Measurements from ENCODE around the gene GRIP2. TPM values are rescaled to one million over a fixed set of nuclear protein-coding genes. Genes with fewer than 3 reads are reported as not detected.

Gene GRIP2
- total RNA-seq, 1 experiment from 2014 or later, result not detected

- H3K9me2 ChIP-seq (replicated peaks; ENCODE audit: insufficient read depth, low read length), result no peaks in the 10 kb centered on the region
- H3K4me2 ChIP-seq (ENCODE audit: low read depth, low read length, poor library complexity, severe bottlenecking), result no peak overlapping the region
- no peak overlapping the region for H3K4me3 ChIP-seq (ENCODE audit: low read length)
- H4K20me1 ChIP-seq (ENCODE audit: insufficient read depth, low read depth, low read length), result peaks cover 8% of the 10 kb centered on the region; the same call in 1 of the 2 replicates
- no peaks in the 10 kb centered on the region for H3K4me1 ChIP-seq (ENCODE audit: low read length)
- no peak overlapping the region for H3K9ac ChIP-seq (ENCODE audit: low read length)
- no peaks in the 10 kb centered on the region for H3K9me3 ChIP-seq (ENCODE audit: low read length)
- peaks cover 6% of the 10 kb centered on the region; the same call in 1 of the 2 replicates for H3K36me3 ChIP-seq (ENCODE audit: insufficient read depth, low read length)
- H3K27me3 ChIP-seq (ENCODE audit: low read length), result no peaks in the 10 kb centered on the region
- H3K27ac ChIP-seq (ENCODE audit: low read length), result no peak overlapping the region
- DNase-seq, result no peak
- H2AFZ ChIP-seq (ENCODE audit: low read length), result no peak overlapping the region
- no peaks in the 10 kb centered on the region for H3K79me2 ChIP-seq (ENCODE audit: low read length)
These were observed 49.9 kb downstream of the GRIP2 start for GRCh38 chr3:14490255-14490654.

GRCh38 chr3:14489641-14490040, 50.5 kb downstream of the GRIP2 start:
- no peaks in the 10 kb centered on the region for H3K79me2 ChIP-seq (ENCODE audit: low read length)

GRCh38 chr3:14488286-14489041, 51.7 kb downstream of the GRIP2 start:
- Histone ChIP-seq H2AFZ (ENCODE audit: low read length) (no peak overlapping the region), H3K27me3 (ENCODE audit: low read length) (no peaks in the 10 kb centered on the region), H3K4me3 (ENCODE audit: low read length) (no peak overlapping the region), H3K9me2 (replicated peaks; ENCODE audit: insufficient read depth, low read length) (no peaks in the 10 kb centered on the region), H3K9ac (ENCODE audit: low read length) (no peak overlapping the region), H3K27ac (ENCODE audit: low read length) (no peak overlapping the region), H4K20me1 (ENCODE audit: insufficient read depth, low read depth, low read length) (peaks cover 8% of the 10 kb centered on the region; the same call in 1 of the 2 replicates), H3K4me2 (ENCODE audit: low read depth, low read length, poor library complexity, severe bottlenecking) (no peak overlapping the region), H3K79me2 (ENCODE audit: low read length) (no peaks in the 10 kb centered on the region), H3K9me3 (ENCODE audit: low read length) (no peaks in the 10 kb centered on the region), H3K36me3 (ENCODE audit: insufficient read depth, low read length) (peaks cover 6% of the 10 kb centered on the region; the same call in 1 of the 2 replicates), H3K4me1 (ENCODE audit: low read length) (no peaks in the 10 kb centered on the region)
- no peak for DNase-seq

More at GRCh38 chr3:14489641-14490040, 50.5 kb downstream of the GRIP2 start:
- H3K4me3 ChIP-seq (ENCODE audit: low read length), result no peak overlapping the region
- H3K9ac ChIP-seq (ENCODE audit: low read length), result no peak overlapping the region
- peaks cover 8% of the 10 kb centered on the region; the same call in 1 of the 2 replicates for H4K20me1 ChIP-seq (ENCODE audit: insufficient read depth, low read depth, low read length)
- no peak overlapping the region for H3K4me2 ChIP-seq (ENCODE audit: low read depth, low read length, poor library complexity, severe bottlenecking)
- no peaks in the 10 kb centered on the region for H3K4me1 ChIP-seq (ENCODE audit: low read length)
- DNase-seq, result no peak
- no peak overlapping the region for H3K27ac ChIP-seq (ENCODE audit: low read length)
- no peaks in the 10 kb centered on the region for H3K9me3 ChIP-seq (ENCODE audit: low read length)
- no peak overlapping the region for H2AFZ ChIP-seq (ENCODE audit: low read length)
- H3K27me3 ChIP-seq (ENCODE audit: low read length), result no peaks in the 10 kb centered on the region
- H3K9me2 ChIP-seq (replicated peaks; ENCODE audit: insufficient read depth, low read length), result no peaks in the 10 kb centered on the region
- H3K36me3 ChIP-seq (ENCODE audit: insufficient read depth, low read length), result peaks cover 6% of the 10 kb centered on the region; the same call in 1 of the 2 replicates

- Histone ChIP-seq H3K4me1 (ENCODE audit: low read length) (no peaks in the 10 kb centered on the region), H3K27me3 (ENCODE audit: low read length) (no peaks in the 10 kb centered on the region), H4K20me1 (ENCODE audit: insufficient read depth, low read depth, low read length) (peaks cover 3% of the 10 kb centered on the region; the same call in 1 of the 2 replicates), H3K27ac (ENCODE audit: low read length) (no peak overlapping the region), H3K9ac (ENCODE audit: low read length) (no peak overlapping the region), H2AFZ (ENCODE audit: low read length) (no peak overlapping the region), H3K4me3 (ENCODE audit: low read length) (no peak overlapping the region), H3K9me2 (replicated peaks; ENCODE audit: insufficient read depth, low read length) (no peaks in the 10 kb centered on the region), H3K9me3 (ENCODE audit: low read length) (no peaks in the 10 kb centered on the region), H3K36me3 (ENCODE audit: insufficient read depth, low read length) (peaks cover 6% of the 10 kb centered on the region; the same call in 1 of the 2 replicates), H3K4me2 (ENCODE audit: low read depth, low read length, poor library complexity, severe bottlenecking) (no peak overlapping the region), H3K79me2 (ENCODE audit: low read length) (no peaks in the 10 kb centered on the region)
- no peak for DNase-seq
These were observed 52.3 kb downstream of the GRIP2 start for GRCh38 chr3:14487821-14488220.

- Histone ChIP-seq H2AFZ (ENCODE audit: low read length) (no peak overlapping the region), H3K4me1 (ENCODE audit: low read length) (no peaks in the 10 kb centered on the region), H3K27ac (ENCODE audit: low read length) (no peak overlapping the region), H3K36me3 (ENCODE audit: insufficient read depth, low read length) (peaks cover 6% of the 10 kb centered on the region; the same call in 1 of the 2 replicates), H4K20me1 (ENCODE audit: insufficient read depth, low read depth, low read length) (peaks cover 2% of the 10 kb centered on the region; the same call in 1 of the 2 replicates), H3K9me2 (replicated peaks; ENCODE audit: insufficient read depth, low read length) (no peaks in the 10 kb centered on the region), H3K4me2 (ENCODE audit: low read depth, low read length, poor library complexity, severe bottlenecking) (no peak overlapping the region), H3K79me2 (ENCODE audit: low read length) (no peaks in the 10 kb centered on the region), H3K27me3 (ENCODE audit: low read length) (no peaks in the 10 kb centered on the region), H3K9me3 (ENCODE audit: low read length) (no peaks in the 10 kb centered on the region), H3K9ac (ENCODE audit: low read length) (no peak overlapping the region), H3K4me3 (ENCODE audit: low read length) (no peak overlapping the region)
- DNase-seq, result no peak
These were observed 53.1 kb downstream of the GRIP2 start for GRCh38 chr3:14487086-14487485.

- Histone ChIP-seq H2AFZ (ENCODE audit: low read length) (no peak overlapping the region), H3K4me3 (ENCODE audit: low read length) (no peak overlapping the region), H3K27me3 (ENCODE audit: low read length) (no peaks in the 10 kb centered on the region), H3K4me2 (ENCODE audit: low read depth, low read length, poor library complexity, severe bottlenecking) (no peak overlapping the region), H3K9ac (ENCODE audit: low read length) (no peak overlapping the region), H3K9me3 (ENCODE audit: low read length) (no peaks in the 10 kb centered on the region), H3K36me3 (ENCODE audit: insufficient read depth, low read length) (peaks cover 6% of the 10 kb centered on the region; the same call in 1 of the 2 replicates), H4K20me1 (ENCODE audit: insufficient read depth, low read depth, low read length) (peaks cover 2% of the 10 kb centered on the region; the same call in 1 of the 2 replicates), H3K9me2 (replicated peaks; ENCODE audit: insufficient read depth, low read length) (no peaks in the 10 kb centered on the region), H3K27ac (ENCODE audit: low read length) (no peak overlapping the region), H3K4me1 (ENCODE audit: low read length) (no peaks in the 10 kb centered on the region), H3K79me2 (ENCODE audit: low read length) (no peaks in the 10 kb centered on the region)
- no peak for DNase-seq
These were observed 53.7 kb downstream of the GRIP2 start for GRCh38 chr3:14486460-14486859.

GRCh38 chr3:14485981-14486380, 54.2 kb downstream of the GRIP2 start:
- no peak overlapping the region for H3K4me2 ChIP-seq (ENCODE audit: low read depth, low read length, poor library complexity, severe bottlenecking)
- no peaks in the 10 kb centered on the region for H3K9me2 ChIP-seq (replicated peaks; ENCODE audit: insufficient read depth, low read length)
- no peak overlapping the region for H3K27ac ChIP-seq (ENCODE audit: low read length)
- no peaks in the 10 kb centered on the region for H3K9me3 ChIP-seq (ENCODE audit: low read length)
- no peak overlapping the region for H3K4me3 ChIP-seq (ENCODE audit: low read length)
- H3K4me1 ChIP-seq (ENCODE audit: low read length), result no peaks in the 10 kb centered on the region
- no peaks in the 10 kb centered on the region for H3K27me3 ChIP-seq (ENCODE audit: low read length)
- H4K20me1 ChIP-seq (ENCODE audit: insufficient read depth, low read depth, low read length), result peaks cover 2% of the 10 kb centered on the region; the same call in 1 of the 2 replicates
- no peak overlapping the region for H3K9ac ChIP-seq (ENCODE audit: low read length)
- H3K36me3 ChIP-seq (ENCODE audit: insufficient read depth, low read length), result peaks cover 6% of the 10 kb centered on the region; the same call in 1 of the 2 replicates
- no peaks in the 10 kb centered on the region for H3K79me2 ChIP-seq (ENCODE audit: low read length)
- DNase-seq, result no peak
- no peak overlapping the region for H2AFZ ChIP-seq (ENCODE audit: low read length)

- Histone ChIP-seq H3K9me3 (ENCODE audit: low read length) (no peaks in the 10 kb centered on the region), H3K9ac (ENCODE audit: low read length) (no peak overlapping the region), H3K4me1 (ENCODE audit: low read length) (no peaks in the 10 kb centered on the region), H3K79me2 (ENCODE audit: low read length) (no peaks in the 10 kb centered on the region), H3K4me2 (ENCODE audit: low read depth, low read length, poor library complexity, severe bottlenecking) (no peak overlapping the region), H2AFZ (ENCODE audit: low read length) (no peak overlapping the region), H4K20me1 (ENCODE audit: insufficient read depth, low read depth, low read length) (peaks cover 2% of the 10 kb centered on the region; the same call in 1 of the 2 replicates), H3K27me3 (ENCODE audit: low read length) (no peaks in the 10 kb centered on the region), H3K4me3 (ENCODE audit: low read length) (no peak overlapping the region), H3K27ac (ENCODE audit: low read length) (no peak overlapping the region), H3K36me3 (ENCODE audit: insufficient read depth, low read length) (peaks cover 6% of the 10 kb centered on the region; the same call in 1 of the 2 replicates), H3K9me2 (replicated peaks; ENCODE audit: insufficient read depth, low read length) (no peaks in the 10 kb centered on the region)
- DNase-seq, result no peak
These were observed 55.4 kb downstream of the GRIP2 start for GRCh38 chr3:14484741-14485140.
